GM20431 (cell line): ENCODE data around the gene PLEK.
"Not testable (repeated sequence)": the region's sequence is repeated elsewhere in the genome, so short reads cannot be mapped to it uniquely, and the experiment has no call there.

Experiments used
- in situ Hi-C: fragments of 300-500 bp; cut with MseI, MboI; formaldehyde crosslinking; loops from one replicate; pipeline ENCODE4 v1.15.0; 2020; ENCODE audit warnings: low sequenced_read_pairs; ENCODE audit not compliant: unreplicated experiment

The PLEK gene, protein sequence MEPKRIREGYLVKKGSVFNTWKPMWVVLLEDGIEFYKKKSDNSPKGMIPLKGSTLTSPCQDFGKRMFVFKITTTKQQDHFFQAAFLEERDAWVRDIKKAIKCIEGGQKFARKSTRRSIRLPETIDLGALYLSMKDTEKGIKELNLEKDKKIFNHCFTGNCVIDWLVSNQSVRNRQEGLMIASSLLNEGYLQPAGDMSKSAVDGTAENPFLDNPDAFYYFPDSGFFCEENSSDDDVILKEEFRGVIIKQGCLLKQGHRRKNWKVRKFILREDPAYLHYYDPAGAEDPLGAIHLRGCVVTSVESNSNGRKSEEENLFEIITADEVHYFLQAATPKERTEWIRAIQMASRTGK

DNA sequence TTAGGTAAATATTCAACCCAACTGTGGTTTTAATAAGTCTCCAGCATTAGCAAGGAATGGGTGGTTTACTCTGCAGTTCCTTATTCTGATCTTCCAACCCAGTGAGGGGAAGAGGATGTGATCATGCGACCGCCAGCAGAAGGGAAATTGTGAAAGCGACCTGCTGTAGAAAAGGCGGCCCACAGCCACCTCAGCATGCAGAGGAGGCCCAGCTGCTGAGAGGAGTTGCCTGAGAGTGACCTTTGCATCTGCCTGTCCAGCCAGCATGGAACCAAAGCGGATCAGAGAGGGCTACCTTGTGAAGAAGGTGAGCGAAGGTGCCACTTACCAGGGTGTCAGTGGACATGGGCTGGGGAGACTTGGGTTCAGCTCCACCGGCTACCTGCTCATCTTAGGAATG is at the start of gene PLEK:
TSS of gene PLEK (plus strand) at position 196 of the 400 bp plus-strand sequence. CDS start at position 266, 70 bp downstream.
- in situ Hi-C loops, result no loop called here

DNA sequence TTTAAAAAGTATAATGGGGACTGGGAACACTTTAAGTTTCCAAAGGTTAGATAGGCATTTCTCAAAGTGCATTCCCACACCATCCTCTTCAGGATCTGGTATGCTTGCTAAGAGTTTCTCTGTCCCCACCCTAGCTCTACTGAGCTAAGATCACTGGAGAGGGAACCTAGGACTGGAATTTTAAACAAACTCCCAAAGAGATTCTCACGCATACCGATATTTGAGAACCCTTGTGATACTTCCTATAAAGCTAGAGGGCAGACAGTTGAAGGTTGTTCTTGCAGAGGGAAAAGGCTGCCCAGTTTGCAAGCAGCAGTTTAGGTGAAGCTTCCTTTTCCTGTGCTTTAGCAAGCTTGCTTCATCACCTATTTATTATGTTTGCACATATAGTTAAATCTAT is 49.0 kb upstream of the PLEK start:
- in situ Hi-C loops, result no loop called here

DNA sequence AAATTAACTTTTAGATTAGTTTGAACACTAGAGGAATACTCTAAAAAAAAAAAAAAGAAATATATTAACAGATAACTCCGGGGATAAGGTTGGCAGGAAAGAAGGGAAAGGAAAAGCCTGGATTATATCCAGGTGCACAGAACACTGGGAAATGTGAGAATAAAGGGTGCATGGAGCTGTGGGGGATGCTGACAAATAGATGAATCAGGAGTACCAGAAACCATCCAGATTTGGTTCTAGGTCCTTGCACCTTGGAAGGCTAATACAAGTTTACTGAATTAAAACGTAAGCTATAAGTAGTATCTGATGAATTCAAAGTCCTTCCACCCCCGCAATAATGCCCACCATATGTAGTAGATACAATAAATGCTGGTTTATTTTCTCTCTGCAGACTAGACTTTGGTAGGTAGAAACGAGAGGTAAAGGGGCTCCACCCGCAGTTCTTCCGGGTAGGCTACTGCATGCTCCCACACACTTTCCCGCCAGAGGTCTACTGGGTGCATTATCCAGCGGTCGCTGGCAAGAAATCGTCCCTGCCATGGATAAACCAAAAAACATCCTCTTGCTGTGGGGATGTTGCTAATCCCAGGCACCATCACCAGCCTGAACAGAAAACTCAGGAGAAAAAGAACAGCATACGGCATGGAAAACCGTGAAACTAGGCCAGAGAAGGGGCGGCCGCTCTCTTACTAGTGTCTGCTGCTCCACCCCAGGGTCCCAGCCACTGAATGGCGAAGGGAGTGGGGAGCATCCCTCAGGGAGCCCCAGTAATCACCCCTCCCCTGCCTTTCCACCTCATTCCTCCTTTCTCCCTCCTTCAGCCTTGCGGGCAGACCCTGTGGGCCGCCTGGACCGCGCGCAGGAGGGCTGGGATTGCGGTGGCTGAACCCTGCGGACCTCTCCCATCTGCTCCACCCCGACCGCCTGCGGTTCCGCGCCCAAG is 46.8 kb upstream of the PLEK start:
- in situ Hi-C loops, result no loop called here

DNA sequence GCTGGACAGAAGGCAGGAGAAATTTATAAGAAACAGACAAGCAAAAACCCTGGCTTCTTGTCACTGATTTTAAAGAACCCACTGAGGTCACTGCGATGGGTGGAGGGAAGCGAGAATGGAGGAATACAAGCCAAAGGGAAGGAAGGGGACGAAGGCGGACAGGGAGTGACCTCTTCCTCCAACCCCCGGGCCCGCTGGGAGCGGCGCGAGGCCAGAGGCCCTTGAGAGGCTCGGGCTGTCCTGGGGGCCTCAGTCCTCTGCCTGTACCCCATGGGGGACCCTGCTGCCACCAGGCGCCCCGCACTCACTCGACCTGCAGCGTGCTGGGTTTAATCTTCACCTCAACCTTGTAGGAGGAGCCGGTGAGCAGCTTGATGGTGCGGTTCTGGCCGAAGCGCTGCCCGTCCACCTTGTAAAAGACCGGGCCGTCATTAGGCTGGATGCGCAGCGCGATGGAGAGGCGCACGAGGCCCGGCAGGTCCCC is 46.1 kb upstream of the PLEK start:
- in situ Hi-C loops, result no loop called here

DNA sequence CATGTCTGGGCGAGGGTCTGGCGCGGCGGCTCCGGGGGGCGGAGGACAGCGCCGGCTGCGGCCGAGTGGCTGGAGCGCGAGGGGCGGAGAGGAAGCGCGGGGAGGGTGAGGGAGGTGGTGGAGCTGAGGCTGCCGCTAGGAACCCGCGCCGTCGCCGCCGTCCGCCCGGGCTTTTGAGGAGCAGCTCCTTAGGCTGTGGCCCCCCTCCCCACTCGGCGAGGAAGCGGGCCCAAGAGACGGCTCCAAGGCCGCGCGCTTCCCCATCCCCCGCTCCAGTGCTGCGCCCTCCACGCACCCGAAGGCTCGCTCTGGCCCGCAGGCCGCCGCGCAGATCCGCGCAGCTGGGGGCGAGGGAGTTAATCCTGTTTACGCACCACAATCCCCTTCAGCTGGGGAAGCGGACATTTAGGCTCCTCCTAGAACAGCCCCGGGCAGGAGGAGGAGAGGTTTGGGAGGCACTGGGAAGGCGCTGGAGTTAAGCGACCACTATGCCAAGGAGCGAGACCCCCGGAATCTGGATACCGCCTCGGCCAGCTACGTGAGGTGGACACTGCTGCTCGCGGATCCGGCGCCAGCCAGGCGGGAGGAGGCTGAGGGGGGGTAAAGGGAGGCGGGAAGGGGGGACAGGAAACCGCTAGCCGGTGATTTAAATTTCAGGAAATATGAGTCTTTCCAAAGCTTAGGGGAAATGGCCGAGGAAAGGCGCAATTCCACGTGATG is 45.5 kb upstream of the PLEK start, which contains the start of gene CNRIP1:
TSS of gene CNRIP1 (minus strand) at position 552 of the 720 bp plus-strand sequence. CDS start at position 3, 549 bp downstream.
- in situ Hi-C loops, result no loop called here

DNA sequence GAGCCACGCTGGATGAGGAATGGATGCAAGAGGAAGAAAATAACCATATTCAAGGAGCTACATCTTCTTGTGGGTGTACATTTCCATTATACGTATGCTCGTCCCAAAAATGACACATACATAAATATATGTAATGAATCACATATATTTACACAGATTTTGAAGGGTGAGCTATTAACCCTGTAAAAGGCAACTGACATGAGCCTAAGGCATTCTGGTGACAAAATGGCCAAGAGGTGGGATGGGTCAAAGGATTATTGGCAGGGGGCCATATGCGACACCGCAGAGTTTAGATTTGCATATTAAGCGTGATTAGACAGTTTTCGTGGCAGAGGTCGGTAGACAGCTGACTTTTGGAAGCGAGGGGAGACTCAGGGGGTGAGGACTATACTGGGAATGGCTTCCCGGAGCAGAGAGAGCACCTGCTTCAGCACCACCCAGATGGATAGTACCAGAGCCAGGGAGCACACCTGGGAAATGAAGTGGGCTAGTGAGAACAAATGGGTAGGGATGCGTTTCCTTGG is 44.9 kb upstream of the PLEK start:
- in situ Hi-C loops, result no loop called here

DNA sequence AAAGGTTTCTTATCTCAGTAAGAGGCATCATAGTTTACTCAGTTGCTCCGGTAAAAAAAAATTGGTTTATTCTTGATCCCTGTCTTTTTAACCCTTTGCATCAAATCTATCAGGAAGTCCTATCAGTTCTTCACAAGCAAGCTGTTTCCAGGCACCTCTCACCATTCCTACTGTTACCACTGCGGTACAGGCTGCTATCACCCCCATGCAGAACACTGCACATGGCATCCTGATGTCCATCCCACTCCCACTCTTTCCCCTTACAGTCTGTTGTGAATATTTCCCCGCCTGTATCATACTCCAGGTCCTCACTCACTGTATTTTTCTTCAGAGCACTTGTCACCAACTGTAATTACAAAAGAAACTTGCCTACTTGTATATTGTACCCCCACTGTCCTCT is 40.0 kb upstream of the PLEK start:
- in situ Hi-C loops, result no loop called here

DNA sequence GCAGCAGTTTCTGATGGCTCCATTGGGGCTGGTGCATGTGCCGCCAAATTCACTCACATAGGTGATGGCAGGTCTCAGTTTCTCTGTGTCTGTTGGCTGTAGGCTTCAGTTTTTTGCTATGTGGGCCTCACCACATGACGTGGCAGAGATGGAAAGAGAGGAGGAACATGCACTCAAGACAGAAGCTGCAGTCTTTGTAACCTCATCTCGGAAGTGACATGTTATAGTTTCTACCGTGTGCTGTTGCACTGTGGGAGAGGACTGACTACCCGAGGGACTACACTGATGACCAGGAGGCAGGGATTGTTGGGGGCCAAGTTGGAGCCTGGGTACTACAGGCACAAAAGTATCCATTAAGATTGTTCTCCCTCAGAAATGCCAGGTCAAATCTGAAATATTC is 36.2 kb upstream of the PLEK start:
- in situ Hi-C loops, result no loop called here

DNA sequence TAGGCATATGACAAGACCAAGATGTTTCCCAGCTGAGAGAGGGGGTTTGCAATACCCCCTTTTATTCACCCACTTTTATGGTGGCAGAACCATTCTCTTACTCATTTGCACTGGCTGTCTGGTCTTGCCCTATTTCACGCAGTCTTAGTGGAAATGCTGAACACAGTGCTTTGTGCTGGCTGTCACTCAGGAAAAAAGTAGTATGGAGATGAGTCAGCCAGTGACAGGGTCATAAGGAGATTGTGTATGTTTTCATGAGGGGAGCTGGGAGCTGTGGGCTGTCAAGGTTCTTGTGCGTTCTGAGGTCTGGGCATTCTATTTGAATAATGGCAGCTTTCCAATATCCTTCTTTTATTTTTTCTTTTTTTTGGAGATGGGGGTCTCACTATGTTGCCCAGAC is 34.4 kb upstream of the PLEK start:
- in situ Hi-C loops, result no loop called here

DNA sequence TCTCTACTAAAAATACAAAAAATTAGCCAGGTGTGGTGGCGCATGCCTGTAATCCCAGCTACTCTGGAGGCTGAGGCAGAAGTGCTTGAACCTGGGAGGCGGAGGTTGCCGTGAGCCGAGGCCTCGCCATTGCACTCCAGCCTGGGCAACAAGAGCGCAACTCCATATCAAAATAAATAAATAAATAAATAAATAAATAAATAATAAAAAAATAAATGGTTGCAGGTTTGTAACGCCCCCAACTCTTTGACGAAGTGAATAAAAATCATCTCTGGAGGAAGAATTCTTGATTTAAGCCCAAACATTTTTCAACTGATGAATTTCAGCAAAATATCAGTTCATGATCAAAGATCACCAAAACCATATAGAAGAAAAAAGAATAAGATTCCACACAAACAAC is 32.1 kb upstream of the PLEK start:
- in situ Hi-C loops, result no loop called here

DNA sequence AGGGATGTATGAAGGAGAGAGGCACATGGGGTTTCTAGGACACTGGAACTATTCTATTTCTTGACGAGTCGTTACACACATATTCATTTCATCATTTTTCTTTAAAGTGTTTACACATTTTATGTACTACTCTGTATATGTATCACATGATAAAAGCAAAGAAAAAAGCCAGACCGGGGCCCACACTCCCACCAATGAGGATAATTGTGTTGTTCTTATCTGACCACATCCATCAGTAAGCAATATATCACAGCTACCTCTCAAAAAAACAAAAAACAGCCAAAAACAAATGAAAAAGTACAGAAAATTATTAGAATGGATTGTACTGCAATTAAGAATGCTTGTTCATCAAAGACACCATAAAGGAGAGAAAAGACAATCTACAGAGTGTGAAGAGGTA is 31.2 kb upstream of the PLEK start:
- in situ Hi-C loops, result no loop called here

DNA sequence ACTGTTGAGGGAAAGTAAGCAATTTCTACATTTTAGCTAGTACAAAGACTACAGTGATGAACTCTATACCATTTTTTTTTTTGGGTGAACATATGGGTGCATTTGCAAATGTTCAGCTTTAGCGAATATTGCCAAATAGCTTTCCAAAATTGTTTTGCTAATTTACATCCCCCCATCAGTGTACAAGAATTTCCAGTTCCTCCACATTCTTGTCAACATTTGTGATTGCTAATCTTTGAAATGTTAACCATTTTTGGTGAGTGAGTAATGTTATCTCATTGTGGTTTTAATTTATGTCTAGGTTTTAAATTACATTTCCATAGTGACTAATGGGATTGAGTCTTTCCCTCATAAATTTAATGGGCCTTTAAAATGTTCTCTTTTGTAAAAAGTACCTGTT is 28.9 kb upstream of the PLEK start:
- in situ Hi-C loops, result no loop called here

DNA sequence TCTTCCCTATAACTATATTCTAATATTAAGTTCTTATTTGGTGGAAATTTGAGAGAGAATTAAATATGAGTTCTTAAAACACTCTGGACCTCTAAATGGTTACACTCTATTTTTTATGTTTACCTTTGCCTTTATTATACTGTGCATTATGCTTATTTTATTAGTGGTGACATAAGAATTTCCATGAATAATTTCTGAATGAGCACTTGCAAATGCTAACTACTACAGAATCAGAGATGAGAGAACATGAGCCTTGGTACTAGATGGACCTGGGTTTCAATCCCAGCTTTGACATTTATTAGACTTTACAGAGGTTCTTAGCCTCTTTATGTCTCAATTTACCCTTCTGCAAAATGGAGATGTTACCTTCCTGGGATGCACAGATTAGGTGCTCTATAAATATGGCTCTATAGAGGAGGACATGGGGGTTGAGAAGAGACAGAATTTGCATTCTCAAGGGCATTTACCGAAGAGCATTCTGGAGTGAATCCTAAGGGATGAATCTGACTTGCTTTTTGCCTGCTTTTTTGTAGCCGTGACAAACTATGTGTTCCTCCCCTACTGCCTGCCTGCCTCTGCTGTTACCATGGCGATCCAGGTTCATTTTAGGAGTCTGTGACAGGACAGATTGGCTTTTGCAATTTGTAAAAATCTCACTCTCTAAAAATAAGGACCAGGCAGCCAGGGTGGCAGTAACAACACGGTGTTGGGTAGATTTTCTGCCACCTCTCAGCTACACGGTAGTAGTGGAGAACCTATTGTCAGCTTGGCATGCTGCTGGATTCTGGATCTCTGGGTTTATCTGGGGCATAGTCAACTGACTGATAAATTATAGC is 24.6 kb upstream of the PLEK start:
- in situ Hi-C loops, result no loop called here

DNA sequence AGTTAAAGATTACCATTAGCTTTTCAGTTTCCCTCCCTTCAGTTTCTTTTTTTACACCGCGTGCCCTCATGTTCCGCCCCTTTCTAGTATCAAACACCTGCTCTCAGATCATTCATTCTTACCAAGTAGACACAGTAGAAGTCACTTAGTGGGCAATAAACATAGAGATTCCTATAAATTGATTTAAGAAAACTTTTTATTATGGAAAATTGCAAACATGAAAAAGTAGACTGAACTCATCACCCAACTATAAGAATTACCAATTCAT is 24.1 kb upstream of the PLEK start:
- in situ Hi-C loops, result no loop called here

DNA sequence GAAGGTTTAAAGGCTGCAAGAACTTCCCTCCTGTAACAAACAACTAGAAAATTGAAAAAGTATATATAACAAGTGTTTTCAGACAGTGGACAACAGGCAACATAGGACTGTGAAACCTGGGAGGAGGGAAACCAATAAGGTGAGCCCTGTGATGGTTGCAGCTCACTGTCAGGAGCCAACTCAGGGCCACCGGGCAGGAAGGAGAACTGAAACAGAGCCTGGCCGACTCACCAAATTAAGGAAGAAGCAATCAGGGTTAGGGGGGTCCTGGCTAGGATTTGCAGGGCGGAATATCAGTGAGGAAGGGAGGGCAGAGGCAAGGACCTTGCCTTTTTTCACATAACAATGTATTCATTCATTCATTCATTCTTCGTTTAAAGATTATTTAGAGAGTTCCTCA is 23.5 kb upstream of the PLEK start:
- in situ Hi-C loops, result no loop called here

DNA sequence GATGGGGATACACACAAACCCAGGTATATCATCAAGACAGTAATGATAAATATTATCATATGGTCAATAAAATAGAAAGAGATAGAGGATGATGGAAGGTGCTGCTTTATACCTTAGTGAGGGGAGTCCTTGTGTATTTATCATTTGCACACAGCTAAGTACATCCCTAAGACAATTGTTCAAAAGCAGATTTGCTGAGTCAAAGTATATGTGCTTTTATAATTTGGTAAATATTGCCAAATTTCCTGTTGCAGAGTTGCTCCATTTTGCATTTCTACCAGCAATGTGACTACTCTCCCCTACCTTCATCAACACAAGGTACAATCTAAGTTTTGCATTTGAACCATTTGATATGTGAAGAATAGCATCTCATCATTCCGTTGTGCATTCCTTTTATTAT is 22.6 kb upstream of the PLEK start:
- in situ Hi-C loops, result no loop called here

DNA sequence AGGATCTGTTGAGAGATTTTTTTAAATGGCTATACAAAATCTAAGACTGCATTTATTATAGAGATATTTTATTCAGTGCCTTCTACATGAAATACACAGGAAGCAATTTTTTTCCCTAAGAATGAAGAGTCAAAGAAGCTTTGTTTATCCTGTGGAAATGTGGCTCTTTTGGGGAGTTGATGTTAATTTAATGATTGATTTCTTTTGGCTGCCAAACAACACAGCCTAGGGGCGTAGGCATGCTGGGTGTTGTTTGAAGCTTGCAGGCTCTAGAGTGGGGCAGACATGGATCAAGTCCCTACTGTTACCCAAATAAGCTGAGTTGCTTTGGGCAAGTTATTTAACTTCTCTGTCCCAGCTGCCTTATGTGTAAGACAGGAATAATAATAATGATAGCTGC is 21.1 kb upstream of the PLEK start:
- in situ Hi-C loops, result no loop called here

DNA sequence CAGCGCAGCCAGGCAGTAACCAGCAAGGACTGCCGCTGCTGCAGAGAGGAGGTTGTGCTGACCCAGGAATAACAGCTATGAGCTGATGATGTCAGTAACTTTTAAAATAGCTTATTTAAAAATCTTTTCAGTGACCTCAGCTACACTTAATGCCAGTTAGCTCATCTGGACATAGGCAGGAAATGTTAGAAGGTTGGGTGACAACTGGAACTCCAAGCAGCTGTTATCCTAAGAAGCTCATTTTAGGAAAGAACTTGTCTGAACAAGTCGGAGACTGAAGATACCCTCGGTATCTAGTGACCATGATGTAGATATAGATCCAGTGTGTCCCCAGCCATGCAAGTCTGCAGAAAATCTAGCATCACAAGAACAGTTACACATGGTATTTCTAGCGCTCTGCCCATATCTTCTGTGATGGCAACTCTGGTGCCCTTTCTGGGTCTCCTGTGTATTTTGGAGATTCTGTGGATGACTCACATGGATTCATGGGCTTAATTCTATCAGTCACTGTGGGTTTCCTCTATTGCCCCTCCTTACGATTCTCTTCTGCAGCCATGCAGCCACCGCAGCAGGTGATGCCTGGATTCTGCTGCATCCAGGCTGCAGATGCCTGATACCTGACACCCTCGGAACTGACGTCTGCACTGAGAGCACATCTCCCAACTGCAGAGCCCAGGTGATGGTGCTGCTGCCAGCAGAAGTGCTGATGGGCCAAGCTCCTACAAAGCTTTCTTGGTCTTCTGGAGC is 19.8 kb upstream of the PLEK start:
- in situ Hi-C loops, result no loop called here

DNA sequence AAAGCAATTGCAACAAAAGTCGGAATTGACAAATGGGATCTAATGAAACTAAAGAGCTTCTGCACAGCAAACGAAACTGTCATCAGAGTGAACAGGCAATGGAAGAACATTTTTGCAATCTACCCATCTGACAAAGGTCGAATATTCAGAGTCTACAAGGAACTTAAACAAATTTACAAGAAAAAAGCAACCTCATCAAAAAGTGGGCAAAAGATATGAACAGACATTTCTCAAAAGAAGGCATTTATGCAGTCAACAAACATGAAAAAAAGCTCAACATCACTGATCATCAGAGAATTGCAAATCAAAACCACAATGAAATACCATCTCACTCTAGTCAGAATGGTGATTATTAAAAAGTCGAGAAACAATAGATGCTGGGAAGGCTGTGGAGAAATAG is 16.0 kb upstream of the PLEK start:
- in situ Hi-C loops, result not testable (repeated sequence)
